NOMO-1 (cell line): ENCODE data around the gene CCNL1.

Source experiments
- DNase-seq, 2 experiments: peaks; one replicate each; lab custom pipeline; 2025; ENCODE audit not compliant: unreplicated experiment in 2 of 2; lab: John Stamatoyannopoulos, UW

The CCNL1 gene

DNA sequence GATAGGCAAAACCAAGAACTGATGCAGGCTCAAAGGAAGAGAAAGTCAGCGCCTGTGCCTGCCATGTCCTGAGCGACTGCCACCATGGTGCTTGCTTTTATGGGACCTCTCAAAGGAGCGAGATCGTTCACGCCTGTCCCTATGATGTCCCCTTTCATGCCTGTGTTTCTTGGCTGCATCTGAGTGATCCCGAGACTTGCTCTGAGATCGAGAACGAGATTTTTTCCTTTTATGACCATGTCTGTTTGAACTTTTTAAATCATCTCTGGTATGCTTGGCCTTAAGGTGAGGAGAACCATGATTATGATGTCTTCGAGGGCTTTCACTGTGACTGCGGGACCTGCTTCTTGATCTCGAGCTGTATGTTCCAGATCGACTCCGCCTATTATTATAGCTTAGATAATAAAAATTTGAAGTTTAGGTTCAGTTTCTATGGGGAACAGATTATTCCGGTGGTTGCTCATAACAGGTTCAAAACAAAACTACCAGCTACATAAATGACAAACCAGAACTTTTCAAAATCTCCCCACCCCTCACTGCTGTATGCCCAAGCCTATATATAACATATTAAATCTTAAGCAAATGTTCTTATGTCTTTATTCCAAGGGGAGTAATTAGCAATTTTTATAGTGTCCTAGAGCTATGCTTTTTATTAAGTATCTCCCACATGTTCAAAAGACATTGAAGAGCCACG is 11.6 kb downstream of the CCNL1 start:
- no peak for DNase-seq

DNA sequence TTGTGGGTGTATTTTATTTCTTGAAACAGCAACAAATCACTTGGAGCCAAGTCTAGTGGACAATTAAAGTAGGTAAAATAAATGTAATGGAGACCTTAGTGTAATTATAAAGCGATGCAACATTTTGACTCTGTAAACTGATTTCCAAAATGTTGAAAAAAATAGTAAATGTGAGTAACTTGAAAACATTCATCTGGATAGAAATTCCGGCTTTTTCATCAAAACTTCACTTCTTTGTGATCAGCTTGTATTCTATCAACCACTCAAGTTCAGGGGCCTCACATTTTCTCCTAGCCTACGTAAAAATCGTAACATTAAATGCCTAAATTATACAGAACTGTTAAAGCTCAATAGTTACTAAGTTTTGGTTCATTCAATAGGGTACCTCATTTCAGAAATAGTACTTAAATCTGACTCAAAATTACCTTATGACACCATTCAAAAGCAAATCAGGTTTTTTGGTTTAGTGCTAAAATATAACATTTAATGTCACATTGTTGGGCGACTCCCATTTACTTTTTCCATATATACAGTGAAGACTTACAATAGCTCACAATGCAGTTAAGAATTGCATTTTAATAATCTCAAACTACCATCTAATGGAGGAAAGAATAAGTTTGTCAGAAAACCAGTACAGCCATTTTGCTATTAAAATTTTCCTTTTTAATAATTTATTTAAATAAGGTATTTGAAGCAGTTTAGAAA is 12.7 kb downstream of the CCNL1 start:
- no peak for DNase-seq

DNA sequence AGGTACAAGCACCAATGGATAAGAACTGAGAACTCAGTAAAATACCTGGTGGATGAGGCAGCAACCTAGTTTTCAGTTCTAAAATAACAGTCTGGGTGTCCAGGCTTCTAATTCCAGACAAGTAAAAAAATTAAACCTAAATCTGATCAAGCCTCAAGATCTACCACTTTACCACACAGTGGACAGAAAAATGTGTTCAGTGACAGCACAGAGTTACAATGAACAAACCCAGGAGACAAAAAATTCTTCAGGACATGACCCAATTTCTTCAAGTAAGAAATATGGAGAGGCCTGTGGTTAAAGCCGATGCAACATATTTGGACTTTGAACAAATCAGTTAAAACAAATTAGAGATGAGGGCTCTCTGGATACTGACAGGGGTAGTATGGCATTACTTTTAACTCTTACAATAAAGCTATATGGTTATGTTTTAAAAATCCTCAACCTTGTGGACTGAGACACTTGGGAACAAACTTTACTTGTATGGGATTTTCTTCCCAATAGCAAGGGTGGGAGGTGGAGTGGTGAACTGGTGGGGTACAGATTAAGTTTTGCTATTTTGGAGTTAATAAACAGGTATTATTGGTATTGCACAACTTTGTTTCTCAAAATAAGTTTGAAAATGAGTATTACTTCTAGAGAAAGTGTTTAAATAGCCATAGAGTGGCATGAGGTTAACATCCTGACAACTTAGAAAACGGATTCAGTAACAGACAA is 14.2 kb downstream of the CCNL1 start:
- no peak for DNase-seq

DNA sequence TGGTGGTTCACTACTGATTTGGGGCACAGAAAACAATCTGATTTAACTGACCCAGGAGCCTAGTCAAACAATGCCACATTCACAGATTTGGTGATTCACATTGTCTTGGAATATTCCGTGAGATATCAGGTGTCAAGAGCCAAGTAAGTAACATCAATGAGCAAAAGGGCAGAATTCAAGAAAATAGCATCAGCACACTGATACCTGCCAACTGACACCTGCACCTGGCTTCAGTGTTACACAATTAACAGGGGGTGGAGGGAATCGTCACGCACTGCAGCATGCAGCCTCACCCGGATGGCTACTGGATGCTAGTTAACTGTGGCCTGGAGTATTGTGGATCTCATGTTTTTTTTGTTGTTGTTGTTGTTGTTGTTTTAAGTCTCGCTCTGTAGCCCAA is 17.6 kb downstream of the CCNL1 start:
- no peak for DNase-seq

DNA sequence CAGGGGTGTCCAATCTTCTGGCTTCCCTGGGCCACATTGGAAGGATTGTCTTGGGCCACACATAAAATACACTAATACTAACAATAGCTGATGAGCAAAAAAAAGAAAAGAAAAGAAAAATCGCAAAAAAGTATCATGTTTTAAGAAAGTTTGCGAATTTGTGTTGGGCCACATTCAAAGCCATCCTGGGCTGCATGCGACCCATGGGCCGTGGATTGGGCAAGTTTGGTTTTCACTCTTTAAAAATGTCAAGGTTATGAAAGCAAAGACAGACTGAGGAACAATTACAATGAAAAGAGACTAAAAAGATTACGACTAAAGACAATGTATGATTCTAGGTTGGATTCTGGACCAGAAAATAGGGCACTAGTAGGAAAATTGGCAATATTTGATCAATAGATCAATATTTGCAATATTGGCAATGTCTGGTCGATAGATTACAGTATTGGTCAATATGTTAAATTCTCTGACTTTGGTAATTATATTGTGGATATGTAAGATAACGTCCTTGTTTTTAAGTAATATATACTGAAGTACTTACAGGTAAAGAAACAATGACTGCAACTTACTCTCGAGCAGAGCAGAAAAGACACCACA is 19.9 kb downstream of the CCNL1 start:
- DNase-seq = no peak

DNA sequence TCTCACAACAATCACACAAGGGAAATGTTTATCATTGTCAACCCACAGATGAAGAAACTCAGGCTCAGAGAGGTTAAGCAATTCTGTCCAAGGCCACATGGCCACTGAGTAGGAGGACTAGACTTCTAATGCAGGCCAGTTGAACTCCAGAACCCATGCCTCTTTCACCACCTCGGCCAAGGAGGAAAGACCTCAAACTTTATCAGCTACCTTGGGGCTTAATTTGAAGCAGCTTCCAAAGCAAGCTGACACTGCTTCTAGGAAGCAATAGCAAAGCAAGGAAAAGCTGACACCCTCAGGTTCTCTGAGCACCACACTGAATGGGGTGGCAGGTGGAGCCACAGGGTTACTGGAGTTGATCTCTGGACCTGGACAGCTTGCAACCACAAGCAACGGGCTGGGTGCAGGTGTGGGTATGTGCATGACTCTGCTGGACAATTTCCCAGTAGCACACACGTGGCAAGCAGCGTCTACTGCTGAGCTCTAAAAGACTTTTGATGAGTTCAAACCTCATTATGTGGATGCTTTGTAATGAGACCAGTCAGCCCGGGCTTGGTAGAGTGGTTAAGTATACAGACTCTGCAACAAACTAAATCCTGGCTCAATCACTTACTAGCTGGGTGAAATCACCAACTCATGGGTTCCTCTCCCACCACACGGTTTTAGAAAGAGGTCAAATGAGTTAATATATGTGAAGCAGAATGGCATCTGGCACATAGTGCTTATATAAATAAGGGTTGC is 23.1 kb downstream of the CCNL1 start:
- DNase-seq = no peak

DNA sequence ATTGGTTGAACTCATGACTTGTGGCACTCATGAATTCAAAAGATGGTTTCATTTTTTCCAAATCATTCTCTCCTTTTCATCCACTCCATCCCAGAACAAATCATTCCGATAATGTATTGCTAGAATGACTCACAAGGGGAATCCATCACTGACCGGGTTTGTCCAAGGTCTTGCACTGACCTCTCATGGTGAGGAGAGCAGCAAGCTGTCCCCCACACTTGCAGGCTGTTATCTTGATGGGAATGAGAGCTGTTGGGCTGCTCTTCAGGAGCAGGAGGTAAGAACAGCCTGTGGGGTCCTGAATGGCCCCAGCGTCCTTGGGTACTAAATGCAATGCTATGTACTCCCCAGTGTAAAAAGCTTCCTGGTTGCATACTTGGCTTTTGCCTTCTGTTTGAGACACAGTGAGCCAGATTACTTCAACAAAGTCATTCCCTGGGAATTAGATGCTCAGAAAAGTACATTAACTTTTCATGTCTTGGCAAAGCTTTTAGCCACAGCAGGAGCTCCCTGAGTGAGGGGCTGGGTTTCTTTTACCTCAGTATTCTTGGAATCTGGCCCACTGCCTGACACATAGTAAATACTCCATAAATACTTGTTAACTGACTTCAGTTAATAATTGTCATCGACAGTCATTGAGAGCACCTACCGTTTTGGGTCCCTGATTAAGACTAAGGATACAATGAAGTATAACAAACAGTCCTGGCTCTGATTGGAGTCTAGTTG is 24.1 kb downstream of the CCNL1 start:
- no peak for DNase-seq

DNA sequence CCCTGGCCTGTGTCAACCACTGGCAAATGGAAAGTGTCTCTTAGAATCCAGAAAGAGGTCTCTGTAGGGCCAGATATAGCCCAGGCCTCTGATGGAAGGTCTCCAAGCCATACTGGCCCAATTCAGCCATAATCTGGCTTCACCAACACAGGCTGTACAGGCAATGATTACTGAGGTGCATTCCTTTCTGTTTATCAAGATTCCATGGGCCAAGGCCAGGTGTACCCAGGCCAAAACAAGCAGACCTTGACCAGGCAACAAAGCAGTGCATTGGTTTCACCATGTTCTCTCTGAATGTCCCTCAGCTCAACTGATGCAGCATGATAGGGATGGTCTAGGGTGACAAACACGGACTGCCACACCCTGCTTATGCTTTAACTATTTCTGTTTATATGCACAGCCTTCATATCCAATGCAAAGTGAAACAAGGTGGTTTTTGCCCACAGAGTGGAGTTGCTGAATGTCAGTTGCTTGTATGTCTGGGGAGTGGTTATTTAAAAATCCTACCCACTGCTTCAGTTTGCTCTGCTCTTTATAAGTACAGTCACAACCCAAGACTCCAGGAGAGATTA is 25.2 kb downstream of the CCNL1 start:
- no peak for DNase-seq

DNA sequence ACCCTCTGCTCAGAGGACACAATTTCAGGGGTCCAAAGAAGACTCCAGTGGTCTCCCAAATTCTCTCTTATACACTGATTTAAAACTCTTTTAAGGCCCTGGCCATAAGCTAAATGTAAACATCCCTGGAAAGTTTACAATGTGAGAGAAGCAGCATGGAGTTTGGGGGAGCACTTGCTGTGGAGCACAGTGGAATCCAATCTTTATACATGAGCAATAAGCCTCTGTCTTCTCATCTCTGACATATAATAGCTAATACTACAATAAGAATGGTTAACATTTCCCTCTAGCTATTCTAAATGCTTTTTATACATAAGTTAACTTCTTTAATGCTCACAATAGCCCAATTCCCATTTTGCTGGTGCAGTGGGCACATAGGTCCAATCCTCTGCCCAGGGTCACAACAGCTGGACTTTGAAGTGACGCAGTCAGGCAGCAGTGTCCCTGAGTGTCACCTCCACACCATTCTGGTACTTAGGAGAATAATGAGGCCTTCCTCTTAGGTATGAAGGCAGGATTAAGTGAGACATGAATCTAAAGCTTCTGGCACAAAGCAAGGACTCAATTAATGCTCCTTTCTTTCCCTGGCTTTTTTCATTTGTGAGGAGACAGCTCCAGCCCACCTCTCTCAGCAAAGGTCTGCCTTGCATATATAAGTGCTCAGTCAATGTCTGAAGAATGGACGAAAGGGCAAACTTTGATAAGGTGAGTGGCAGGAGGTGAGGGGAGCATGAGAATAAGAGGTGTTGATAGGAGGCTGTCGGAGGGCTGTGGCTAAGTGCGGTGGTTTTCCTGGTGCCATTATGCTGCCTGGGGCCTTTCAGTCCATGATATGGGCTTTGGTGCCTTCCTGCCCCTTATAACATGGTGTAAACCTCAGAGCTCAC is 26.3 kb downstream of the CCNL1 start:
- no peak for DNase-seq

DNA sequence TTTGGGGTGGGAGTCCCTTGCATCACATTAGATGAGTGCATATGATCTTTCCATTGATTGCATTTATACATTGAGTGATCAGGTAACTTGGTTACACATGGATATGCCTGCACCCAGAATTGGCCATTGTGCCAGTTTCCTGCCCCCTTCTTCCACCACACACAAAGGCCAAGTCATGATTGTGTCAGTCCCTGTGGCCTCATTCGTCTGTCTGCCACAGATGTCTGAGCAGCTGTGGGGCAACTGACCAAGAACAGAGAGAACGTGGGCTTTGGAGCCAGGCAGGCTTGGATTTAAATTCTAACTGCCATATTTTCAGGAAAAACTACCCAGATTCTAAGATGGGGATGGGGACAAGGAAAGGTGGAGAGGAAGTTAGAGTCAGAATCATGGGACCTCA is 27.0 kb downstream of the CCNL1 start:
- DNase-seq = no peak

DNA sequence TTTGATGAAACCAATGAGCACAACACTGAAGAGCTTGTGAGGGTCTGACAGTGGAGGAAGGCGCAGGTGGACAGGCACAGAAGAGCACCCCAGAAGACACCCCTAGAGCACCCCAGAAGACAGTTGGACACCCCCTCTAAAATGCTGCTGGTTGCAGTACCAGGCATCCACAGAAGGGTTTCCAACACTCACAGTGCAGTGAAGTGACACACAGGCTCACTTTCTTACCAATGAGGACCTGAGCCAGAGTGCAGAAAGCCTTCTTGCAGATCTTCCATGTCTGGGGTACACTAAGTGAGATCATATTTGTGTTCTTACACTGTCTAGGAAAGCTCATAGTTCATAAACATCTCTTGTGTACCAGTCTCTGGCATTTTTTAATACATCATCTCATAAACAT is 27.6 kb downstream of the CCNL1 start:
- DNase-seq = no peak

DNA sequence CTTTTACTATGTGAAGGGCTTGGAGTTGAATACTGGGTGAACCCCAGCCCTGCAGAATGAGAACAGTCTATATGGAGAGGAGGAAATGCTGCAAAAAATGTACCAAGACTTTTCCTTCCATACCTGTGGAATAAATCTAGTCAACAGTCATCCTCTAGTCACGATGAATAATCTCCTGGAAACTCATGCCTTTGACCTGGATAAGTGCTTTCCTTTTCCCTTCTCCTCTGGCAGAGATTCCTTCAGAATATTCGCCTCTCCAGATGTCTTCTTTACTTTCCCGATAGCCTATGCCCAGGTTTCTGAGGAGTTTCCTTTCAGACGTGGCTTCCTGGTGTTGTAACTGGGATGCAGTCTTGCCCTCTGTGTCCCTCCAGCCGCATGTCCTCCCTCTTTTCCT is 28.1 kb downstream of the CCNL1 start:
- no peak for DNase-seq

DNA sequence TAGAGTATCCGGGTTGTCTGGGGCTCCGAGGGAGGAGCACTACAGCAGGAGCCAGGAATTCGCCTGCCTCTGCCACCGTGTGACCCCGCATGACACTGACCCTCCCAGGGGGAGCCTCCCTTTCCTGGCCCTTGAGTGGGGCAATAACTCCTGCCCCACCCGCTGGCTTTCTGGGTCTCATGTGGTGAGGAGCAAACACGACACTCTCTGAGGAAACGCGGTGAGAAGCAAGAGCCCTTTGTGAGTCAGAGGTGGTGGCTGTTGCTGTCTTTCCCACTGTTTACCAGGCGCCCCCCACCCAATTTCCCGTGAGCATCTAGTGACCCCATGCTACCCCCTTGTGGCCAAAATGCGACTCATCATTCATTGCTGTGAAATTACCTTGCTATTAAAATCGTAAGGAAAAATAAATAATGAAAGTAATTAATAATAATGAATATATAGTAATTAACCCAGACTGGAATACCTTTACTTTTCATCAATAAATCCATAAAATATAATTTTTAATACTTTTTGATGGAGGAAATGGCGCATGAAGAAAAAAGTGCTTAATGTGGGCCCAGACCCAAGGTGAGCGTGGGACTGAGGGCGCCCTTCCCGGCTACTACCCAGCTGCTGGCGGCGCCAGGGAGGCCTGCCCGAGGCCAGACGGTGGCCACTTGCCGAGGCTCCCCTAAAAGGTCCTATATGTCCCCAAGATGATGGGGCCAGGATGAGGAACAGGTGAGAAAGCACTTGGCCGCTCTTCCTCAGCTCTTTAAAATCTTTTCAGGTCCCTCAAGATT is 29.3 kb downstream of the CCNL1 start:
- peak in 1 of 2 experiments; percentile 26 for DNase-seq

DNA sequence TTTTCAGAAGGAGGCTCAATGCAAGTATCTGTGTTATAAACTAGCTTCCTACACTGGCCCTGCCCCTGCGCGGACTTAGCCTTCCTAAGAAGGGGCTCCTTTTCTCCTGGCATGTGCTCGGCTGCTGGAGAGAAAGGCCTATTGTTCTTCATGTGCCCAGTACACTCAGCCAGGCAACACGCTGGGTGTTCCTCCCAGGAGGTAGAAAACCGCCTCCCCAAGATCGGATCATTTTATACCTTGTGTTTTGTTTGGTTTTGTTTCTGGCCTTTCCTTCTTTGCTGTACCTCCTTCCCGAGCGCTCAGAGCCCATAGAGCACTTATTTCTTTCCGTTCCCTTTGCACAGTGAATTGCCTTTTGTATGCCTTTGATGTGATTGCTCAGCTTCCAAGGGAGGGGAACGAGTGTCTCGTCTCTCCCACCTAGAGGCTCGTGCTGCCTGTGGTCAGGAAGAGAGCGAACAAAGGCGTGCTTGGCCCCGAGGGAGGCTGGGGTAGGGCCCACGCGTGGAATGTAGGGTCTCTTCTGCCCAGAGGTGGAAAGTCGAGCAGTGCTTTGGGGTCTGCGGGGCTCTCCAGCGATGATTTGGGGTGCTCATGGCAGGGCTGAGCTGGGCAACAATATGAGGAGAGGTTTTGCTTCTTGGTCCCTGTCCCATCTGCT is 30.0 kb downstream of the CCNL1 start:
- no peak for DNase-seq

DNA sequence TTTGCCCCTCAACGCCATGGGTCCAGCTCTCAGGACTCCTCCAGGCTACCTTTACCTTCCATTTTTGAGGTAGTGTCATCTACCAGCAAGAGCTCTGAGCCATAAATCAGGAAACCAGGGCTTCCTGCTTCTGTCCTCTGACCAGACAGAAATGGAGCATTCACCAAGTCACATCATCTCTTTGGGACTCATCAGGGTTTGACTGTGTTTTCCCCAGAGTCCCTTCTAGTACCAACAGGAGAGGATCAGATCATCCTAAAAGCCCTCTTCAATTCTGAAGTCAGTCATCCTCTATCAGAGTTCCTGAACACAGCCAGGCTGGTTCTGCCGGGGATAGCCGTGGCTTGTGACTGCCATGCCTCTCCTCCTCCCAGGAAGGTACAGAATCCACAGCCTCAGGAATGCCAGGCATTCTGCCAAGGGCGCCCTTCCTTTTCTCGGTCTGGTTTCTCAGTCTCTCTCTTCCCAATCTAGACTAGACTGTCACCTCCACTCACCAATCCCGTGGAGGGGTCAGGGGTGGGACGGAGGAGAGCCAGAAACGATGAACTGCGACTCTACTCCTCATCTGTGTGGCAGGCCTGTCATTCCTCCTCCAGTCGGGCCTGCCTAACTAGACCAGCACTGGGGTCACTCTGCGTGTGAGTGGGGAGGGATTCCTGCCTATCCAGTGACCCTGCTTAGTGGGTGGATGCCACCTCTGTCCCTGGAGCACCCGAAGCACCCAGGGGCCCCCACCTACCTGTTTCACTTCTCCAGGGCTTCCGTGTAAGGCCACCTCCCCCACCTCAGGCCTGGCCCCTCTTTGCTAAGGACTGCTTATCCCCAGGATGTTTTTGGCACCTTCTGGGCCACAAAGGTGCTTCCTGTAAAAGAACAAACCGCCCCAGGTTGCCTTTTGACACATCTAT is 30.9 kb downstream of the CCNL1 start:
- no peak for DNase-seq
